Left lung (tissue), 10 donors: ENCODE measurements around the gene TENM3. TPM values are rescaled to one million over a fixed set of nuclear protein-coding genes. Genes with fewer than 3 reads are reported as not detected.

Experiments used
- ATAC-seq: fragments of 200-7000 bp; cut with Tn5 transposase; one replicate; pipeline ENCODE4 v1.9.1; 2020; ENCODE audit warnings: moderate library complexity
- DNase-seq, 4 donors: peaks; one replicate each; pipeline ENCODE4 v3.0.0-alpha.2; 2013 to 2020
- H3K27ac ChIP-seq, 2 donors: fragments of 200-600 bp; sonication (generic) in 1 of 2; one replicate each; pipeline versions ENCODE4 v1.5.0 to v1.8.0; 2020 to 2021
- H3K27me3 ChIP-seq, 2 donors: fragments of 200-600 bp; sonication (generic) in 1 of 2; one replicate each; pipeline versions ENCODE4 v1.5.0 to v1.8.0; 2020 to 2021
- H3K36me3 ChIP-seq, 2 donors: fragments of 200-600 bp; sonication (generic) in 1 of 2; one replicate each; pipeline versions ENCODE4 v1.5.0 to v1.8.0; 2020 to 2021
- H3K4me1 ChIP-seq, 2 donors: fragments of 200-600 bp; one replicate each; pipeline ENCODE4 v1.8.0; 2021
- H3K4me3 ChIP-seq, 2 donors: fragments of 200-600 bp; sonication (generic) in 1 of 2; one replicate each; pipeline versions ENCODE4 v1.5.0 to v1.8.0; 2020 to 2021; ENCODE audit warnings: mild to moderate bottlenecking in 1 of 2
- H3K9me3 ChIP-seq, 2 donors: fragments of 200-600 bp; sonication (generic) in 1 of 2; one replicate each; pipeline versions ENCODE4 v1.5.0 to v1.8.0; 2020 to 2021
- intact Hi-C, 2 donors: fragments of 100-400 bp; cut with DNase I; formaldehyde crosslinking; loops; one replicate each; pipeline versions ENCODE4 v1.11.2 to v1.14.2; 2022
- polyA plus RNA-seq, 6 donors: library from polyadenylated mRNA; unstranded; fragments of 120-200 nt; gene quantifications; one replicate each; pipeline ENCODE4 v1.2.1, GENCODE V29; 2013; ENCODE audit not compliant: insufficient read length in 6 of 6
- total RNA-seq, 2 donors: library from RNA; stranded (reverse); fragmentation: NEBNext Ultra II Directional; extraction: Animal tissue kit (Norgen Biotek cat#: 25700); gene quantifications; one replicate each; pipeline ENCODE4 v1.2.1, GENCODE V29; 2021
- TF ChIP-seq, protein P1 (sequence below), 2 donors: fragments of 200-600 bp; sonication (generic) in 1 of 2; IDR thresholded peaks; one replicate each; pipeline versions ENCODE4 v1.5.0 to v1.8.0; 2021; ENCODE audit warnings: antibody characterized with exemption in 2 of 2
- donor health status: DM: no; HTN: yes; CAD: no.
- donor health status: DM: no; HTN: no; CAD: no.

The TENM3 gene
- total and polyA plus RNA-seq, 8 donors, result 2.2 to 5.6 (median 3.1) TPM

- no peak overlapping the region for H3K4me3 ChIP-seq
- ATAC-seq, result no peak
These were observed 468.0 kb downstream of the TENM3 start for GRCh38 chr4:182711211-182711610.

GRCh38 chr4:182715548-182715947 lies 472.3 kb downstream of the TENM3 start:
- DNase-seq, result no peak
- Histone ChIP-seq H3K4me3 (no peak overlapping the region), H3K36me3 (no peaks in the 10 kb centered on the region), H3K27me3 (no peaks in the 10 kb centered on the region), H3K9me3 (no peaks in the 10 kb centered on the region), H3K27ac (no peak overlapping the region), H3K4me1 (no peaks in the 10 kb centered on the region)
- intact Hi-C loops, result no loop called here
- TF ChIP-seq, protein P1, sequence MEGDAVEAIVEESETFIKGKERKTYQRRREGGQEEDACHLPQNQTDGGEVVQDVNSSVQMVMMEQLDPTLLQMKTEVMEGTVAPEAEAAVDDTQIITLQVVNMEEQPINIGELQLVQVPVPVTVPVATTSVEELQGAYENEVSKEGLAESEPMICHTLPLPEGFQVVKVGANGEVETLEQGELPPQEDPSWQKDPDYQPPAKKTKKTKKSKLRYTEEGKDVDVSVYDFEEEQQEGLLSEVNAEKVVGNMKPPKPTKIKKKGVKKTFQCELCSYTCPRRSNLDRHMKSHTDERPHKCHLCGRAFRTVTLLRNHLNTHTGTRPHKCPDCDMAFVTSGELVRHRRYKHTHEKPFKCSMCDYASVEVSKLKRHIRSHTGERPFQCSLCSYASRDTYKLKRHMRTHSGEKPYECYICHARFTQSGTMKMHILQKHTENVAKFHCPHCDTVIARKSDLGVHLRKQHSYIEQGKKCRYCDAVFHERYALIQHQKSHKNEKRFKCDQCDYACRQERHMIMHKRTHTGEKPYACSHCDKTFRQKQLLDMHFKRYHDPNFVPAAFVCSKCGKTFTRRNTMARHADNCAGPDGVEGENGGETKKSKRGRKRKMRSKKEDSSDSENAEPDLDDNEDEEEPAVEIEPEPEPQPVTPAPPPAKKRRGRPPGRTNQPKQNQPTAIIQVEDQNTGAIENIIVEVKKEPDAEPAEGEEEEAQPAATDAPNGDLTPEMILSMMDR (IDR thresholded peaks at IDR 0.05), result no peak
- ATAC-seq, result no peak

More at GRCh38 chr4:182711211-182711610, 468.0 kb downstream of the TENM3 start:
- Histone ChIP-seq H3K36me3 (no peaks in the 10 kb centered on the region), H3K27ac (no peak overlapping the region), H3K9me3 (no peaks in the 10 kb centered on the region), H3K27me3 (no peaks in the 10 kb centered on the region), H3K4me1 (no peaks in the 10 kb centered on the region)
- no peak for DNase-seq
- TF ChIP-seq, protein P1 (IDR thresholded peaks at IDR 0.05), result no peak
- intact Hi-C loops, result no loop called here

GRCh38 chr4:182716192-182716591 lies 473.0 kb downstream of the TENM3 start:
- no peaks in the 10 kb centered on the region for H3K27me3 ChIP-seq
- H3K9me3 ChIP-seq, result no peaks in the 10 kb centered on the region
- ATAC-seq (no peak), DNase-seq (no peak)
- no peaks in the 10 kb centered on the region for H3K36me3 ChIP-seq
- H3K4me1 ChIP-seq, result no peaks in the 10 kb centered on the region
- intact Hi-C loops, result no loop called here
- TF ChIP-seq, protein P1 (IDR thresholded peaks at IDR 0.05), result no peak
- no peak overlapping the region for H3K27ac ChIP-seq
- H3K4me3 ChIP-seq, result no peak overlapping the region

DNA sequence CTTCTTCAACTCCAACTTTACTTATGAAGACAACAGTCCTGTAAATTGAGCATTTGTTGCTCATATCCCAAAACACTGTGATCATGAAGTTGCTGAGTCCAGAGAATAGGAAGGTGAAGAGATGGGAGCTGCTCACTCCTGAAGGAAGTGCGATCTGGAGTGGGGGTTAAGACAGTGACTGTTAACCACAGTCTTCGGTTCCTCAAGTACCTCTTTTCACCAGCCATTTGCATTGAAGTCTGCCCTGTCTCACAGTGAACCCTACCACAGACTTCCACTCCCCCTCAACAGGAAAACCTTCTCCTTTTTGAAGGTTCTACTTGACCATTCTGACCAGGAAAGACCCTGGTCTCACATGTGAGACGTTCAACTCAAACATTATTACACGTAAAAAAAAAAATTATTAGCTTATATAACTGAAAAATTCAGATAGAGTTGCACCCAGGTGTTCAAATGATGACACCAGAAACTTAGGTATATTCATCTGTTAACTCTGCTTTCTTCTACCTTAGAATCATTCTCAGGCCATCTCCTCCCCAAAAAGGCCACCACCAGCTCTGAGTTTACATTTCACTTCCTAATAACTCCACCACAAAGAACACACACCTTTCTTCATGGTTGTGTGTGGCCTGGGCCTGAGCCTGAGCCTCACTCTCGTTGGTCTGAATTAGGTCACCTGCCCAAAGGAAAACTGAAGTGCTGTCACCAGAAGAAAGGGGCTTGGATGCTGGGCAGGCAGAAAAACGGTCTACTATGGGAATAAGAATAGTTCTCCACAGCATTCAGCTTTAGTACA lies 474.8 kb downstream of the TENM3 start:
- no peak overlapping the region for H3K27ac ChIP-seq
- no peaks in the 10 kb centered on the region for H3K36me3 ChIP-seq
- TF ChIP-seq, protein P1 (IDR thresholded peaks at IDR 0.05), result no peak
- ATAC-seq (no peak), DNase-seq (no peak)
- H3K27me3 ChIP-seq, result no peaks in the 10 kb centered on the region
- H3K4me1 ChIP-seq, result no peaks in the 10 kb centered on the region
- H3K9me3 ChIP-seq, result no peaks in the 10 kb centered on the region
- intact Hi-C loops, result no loop called here
- H3K4me3 ChIP-seq, result no peak overlapping the region

DNA sequence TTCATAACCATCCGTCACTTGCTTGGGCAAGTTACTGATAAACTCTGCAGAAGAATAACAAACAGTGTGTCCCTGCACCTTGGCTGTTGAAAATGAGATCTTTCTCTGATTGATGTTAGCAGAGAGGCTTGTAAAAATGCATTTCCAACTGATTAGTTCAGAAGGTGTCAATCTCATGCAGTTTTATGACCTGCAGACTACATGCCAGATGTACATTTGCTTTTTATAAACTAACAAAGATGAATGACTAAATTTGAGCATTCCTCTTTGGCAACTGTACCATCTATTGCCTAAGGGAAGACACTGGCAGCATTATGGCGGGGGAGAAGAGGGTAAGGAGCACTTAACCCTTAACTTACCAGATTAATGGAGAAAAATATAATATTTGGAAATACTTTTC lies 481.2 kb downstream of the TENM3 start:
- no peak overlapping the region for H3K4me3 ChIP-seq
- TF ChIP-seq, protein P1 (IDR thresholded peaks at IDR 0.05), result no peak
- no peak for DNase-seq
- no peaks in the 10 kb centered on the region for H3K4me1 ChIP-seq
- no peaks in the 10 kb centered on the region for H3K27me3 ChIP-seq
- intact Hi-C loops, result no loop called here
- no peak overlapping the region for H3K27ac ChIP-seq
- no peaks in the 10 kb centered on the region for H3K9me3 ChIP-seq
- no peaks in the 10 kb centered on the region for H3K36me3 ChIP-seq
- no peak for ATAC-seq
